Activated CD4-positive, CD25-positive, alpha-beta regulatory T cell treated with anti-CD3 and anti-CD28 coated beads, Interleukin-2, amount 50 U/mL, for 72 hours (primary cell): ENCODE measurements around the gene CALN1.
"Not testable (repeated sequence)": the region's sequence is repeated elsewhere in the genome, so short reads cannot be mapped to it uniquely, and the experiment has no call there.

Experiments used
- DNase-seq: peaks from one replicate; pipeline ENCODE4 v3.0.0; 2021

The CALN1 gene

GRCh38 chr7:71961283-71961682, 450.9 kb downstream of the CALN1 start:
- no peak for DNase-seq

GRCh38 chr7:71942115-71942514, 470.0 kb downstream of the CALN1 start:
- DNase-seq = no peak

GRCh38 chr7:71937840-71938371, 474.2 kb downstream of the CALN1 start:
- no peak for DNase-seq

GRCh38 chr7:71935674-71936073, 476.5 kb downstream of the CALN1 start:
- DNase-seq = no peak

DNA sequence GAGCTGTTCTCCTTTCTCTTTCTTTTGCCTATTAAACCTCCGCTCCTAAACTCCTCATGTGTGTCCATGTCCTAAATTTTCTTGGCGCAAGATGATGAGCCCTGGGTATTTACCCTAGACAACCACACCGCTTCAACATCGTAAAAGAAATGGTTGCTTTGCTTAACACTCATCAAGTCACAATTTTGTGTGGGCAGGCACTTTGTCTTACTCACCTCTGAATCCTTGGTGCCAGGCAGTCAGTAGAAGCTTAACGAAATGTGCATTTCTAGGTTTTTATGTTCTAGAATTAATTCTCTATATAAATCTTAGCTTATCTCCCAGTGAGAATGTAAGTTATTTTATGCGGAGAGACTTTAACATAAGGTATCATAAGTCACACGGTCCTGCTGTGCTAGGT, 478.7 kb downstream of the CALN1 start:
- no peak for DNase-seq

DNA sequence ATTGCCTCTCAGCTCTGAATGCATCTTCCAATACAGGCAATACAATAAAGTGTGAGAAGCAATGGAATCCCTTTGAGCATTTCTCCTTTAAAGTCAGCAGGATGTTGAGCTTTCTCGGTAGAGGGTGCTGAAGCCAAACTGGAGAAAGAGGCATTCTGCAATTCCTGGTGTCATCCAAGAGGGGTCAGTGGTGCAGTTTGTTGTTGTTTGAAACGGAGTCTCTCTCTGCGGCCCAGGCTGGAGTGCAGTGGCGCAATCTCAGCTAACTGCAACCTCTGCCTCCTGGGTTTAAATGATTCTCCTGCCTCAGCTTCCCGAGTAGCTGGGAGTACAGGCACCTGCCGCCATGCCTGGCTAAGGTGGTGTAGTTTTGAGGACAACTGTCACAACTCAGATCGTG, 486.5 kb downstream of the CALN1 start:
- no peak for DNase-seq

DNA sequence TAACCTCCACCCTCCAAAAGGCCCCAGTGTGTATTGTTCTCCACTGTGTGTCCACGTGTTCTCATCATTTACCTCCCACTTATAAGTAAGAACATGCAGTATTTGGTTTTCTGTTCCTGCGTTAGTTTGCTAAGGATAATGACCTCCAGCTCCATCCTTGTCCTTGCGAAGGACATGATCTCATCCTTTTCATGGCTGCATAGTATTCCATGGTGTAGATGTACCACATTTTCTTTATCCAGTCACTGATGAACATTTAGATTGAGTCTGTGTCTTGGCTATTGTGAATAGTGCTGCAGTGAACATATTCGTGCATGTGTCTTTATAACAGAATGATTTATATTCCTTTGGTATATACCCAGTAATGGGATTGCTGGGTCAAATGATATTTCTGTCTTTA, 497.9 kb downstream of the CALN1 start:
- DNase-seq = not testable (repeated sequence)

DNA sequence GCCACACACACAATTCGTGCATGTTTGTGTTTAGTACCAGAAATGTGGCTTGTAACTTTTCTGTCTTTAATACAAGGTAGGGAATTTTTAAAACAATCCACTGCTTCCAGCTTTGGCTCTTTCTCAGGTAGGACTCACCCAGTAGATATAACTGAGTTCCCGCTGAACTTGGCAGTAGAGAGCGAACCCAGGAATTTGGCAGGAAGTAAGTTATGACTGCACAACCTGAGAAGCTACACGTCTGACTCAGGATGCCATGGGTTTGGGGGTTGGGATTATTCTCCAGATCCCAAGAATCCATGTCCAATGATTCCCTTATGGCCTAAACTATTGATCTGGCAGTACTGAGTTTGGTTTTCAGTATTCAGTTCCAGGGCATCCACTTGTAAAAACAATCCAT, 499.7 kb downstream of the CALN1 start:
- no peak for DNase-seq

DNA sequence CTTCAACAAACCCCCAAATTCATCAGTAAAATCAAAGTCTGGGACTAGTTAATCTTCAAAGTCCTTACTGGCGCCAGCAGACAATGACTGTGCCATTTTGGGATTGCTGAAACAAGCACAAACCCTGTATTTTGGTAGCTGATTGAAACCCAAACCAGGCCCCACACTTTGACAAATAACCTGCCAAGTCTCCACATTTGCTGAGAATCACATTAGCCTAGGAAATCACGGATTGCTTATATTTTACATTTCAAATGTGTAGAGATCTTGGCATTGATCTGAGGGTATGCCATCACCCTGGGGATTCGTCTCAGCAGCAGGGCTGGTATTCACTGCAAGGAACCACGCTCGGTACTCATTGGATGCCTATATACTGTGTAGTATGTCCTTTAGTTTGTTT, 501.1 kb downstream of the CALN1 start:
- no peak for DNase-seq

- no peak for DNase-seq
Observed at GRCh38 chr7:71905821-71906220, 506.3 kb downstream of the CALN1 start.

- no peak for DNase-seq
Observed at GRCh38 chr7:71904484-71904883, 507.7 kb downstream of the CALN1 start.

DNA sequence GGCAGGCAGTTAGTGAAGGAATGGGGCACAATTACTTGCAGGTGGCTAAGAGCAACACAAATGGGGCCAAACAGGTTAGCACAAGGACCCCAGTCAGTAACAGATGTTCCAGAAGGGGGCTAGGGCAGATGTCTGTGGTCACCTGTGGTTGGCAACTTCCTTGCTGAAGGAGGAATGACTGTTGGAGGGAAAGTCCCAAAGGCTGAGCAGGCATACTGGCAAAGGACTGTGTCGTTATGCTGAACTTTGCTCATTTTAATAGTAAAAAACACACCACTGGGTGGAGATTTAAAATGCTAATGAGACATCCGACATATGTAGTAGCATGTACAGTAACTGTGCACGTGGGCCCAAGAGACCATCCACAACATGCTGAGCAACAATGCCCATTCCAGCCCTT, 511.6 kb downstream of the CALN1 start:
- no peak for DNase-seq

DNA sequence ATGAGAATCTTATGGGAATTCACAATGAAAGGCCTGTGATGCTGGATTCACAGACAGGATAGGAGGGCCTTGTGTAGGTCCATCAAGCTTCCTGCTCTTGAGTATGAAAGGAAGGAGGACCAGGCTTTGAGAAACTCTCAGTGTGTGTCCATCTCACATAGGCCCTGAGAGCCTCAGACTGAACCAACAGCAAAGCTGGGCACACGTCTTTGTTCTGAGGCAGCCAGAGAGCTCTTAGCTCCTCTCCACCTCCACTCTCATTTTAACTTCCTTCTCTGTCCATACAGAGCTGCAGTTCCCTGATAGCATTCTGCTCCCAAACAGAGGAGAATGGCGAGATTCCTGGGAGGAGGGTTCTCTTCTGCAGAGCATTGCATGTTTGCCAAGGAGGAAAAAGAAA, 515.6 kb downstream of the CALN1 start:
- no peak for DNase-seq

DNA sequence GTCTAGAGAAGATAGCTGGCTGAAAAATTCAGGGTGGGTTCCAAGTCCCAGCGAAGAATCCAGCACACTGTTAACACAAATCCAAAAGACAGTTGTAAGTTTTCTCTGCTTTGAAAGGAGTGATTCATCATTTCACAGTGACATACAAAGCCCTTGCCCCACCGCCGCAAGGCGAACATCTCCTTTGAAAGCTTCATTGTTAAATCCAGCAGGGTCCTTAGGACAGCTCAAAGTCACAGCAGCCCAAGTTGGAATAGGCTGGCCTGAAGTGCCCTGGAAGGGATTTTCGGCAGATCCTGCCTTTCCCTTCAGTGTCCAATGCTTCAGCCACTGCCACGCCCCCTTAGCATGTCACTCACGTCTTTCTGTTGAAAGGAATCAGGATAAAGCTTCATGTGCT, 526.1 kb downstream of the CALN1 start:
- no peak for DNase-seq

GRCh38 chr7:71885487-71885886, 526.7 kb downstream of the CALN1 start:
- DNase-seq = no peak

DNA sequence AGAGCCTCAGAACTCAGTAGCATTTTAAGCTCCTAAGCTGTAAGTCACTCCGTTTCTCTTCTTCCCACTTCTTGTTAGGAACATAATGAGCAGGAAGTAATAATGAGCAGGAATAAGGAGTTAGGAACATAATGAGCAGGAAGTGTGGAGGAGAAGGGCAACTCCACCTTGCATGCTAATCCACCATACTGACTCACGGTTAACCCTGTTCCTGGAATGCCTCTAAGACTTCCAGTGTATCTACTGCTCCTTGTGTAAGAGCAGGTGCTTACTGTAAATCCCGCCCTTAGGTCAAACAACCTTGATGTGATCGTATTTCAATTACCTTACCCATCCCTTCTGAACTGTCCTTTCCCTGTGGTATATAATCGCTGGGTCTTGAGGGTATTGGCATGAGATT, 528.7 kb downstream of the CALN1 start:
- DNase-seq = no peak

DNA sequence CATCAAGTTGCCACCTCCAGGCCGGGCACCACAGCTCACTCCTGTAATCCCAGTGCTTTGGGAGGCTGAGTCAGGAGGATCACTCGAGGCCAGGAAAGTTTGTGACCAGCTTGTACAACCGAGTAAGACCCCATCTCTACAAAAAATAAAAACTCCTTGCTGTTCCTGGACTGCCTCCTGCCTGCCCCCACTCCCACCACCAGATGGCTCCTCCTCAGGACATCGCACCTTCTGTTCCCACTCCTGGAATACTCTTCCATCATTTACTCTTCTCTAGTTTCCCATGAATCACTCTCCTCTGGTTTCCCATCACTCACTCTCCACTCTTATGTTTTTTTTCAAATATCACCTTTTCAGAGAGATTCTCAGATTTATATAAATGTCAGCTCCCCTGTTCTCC, 540.7 kb downstream of the CALN1 start:
- no peak for DNase-seq

DNA sequence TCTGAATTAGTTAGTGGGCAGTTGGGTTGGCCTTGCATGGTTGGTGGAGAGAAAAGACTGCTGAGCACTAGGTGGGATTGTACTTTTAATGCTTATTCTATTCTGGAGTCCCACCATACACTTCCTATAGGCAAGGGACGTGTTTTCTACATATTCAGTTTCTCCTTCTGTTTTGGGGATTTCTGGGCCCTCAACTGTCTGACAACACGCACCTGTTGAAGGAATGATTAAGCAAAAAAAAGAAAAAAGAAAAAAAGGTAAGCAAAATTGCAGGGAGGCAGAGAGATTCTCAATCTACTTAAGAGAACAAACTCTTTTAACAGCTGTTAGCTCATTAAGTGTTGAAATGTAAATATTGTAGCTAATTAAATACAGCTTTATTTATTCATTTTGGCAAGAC, 541.3 kb downstream of the CALN1 start:
- no peak for DNase-seq

- DNase-seq = no peak
Observed at GRCh38 chr7:71868797-71869196, 543.3 kb downstream of the CALN1 start.

DNA sequence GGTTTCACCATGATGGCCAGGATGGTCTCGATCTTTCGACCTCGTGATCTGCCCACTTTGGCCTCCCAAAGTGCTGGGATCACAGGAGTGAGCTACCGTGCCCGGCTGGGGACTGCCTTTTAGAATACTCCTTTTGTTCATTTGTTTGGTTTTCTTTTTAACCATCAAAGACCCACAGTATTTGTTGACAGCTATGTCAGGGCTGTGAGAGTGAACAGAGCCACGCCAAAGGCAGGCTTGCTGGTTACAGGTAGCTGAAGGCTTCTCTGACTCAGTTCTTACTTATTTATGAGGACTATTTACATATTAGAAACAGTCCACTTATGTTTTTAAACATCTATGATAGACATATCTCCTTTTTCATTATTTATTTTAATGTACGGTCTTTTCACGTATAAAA, 544.5 kb downstream of the CALN1 start:
- DNase-seq = no peak

DNA sequence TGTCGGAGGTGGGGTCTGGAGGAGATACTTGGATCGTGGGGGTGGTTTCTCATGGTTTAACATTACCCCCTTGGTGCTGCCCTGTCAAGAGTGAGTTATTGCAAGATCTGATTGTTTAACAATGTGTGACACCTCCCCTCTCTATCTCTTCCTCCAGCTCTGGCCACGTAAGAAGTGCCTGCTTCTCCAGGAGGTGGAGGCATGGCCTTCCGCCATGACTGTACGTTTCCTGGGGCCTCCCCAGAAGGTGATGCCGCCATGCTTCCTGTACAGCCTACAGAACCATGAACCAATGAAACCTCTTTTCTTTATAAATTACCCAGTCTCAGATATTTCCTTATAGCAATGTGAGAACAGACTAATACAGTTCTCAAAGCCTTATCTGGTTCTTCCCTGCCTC, 547.0 kb downstream of the CALN1 start:
- no peak for DNase-seq

GRCh38 chr7:71864130-71864529, 548.0 kb downstream of the CALN1 start:
- DNase-seq = no peak

DNA sequence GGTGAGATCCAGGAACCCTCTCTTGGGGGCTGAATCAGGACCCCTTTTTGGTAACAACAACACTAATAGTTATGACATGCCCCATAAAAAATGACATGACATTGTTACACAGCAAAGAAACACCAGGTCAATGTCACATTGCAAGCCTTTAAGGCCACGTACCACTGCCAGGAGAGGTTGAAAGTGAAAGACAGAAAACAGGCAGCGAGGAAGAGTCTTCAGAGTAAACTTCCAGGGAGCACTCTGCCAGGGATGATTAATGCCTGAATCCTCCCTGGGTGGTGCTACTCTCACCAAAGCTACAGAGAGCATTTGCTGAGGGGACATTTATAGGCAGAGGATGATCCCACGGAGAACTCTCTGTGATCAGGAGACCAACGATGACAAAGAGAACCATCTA, 551.6 kb downstream of the CALN1 start:
- no peak for DNase-seq

- no peak for DNase-seq
Observed at GRCh38 chr7:71857338-71857737, 554.8 kb downstream of the CALN1 start.

DNA sequence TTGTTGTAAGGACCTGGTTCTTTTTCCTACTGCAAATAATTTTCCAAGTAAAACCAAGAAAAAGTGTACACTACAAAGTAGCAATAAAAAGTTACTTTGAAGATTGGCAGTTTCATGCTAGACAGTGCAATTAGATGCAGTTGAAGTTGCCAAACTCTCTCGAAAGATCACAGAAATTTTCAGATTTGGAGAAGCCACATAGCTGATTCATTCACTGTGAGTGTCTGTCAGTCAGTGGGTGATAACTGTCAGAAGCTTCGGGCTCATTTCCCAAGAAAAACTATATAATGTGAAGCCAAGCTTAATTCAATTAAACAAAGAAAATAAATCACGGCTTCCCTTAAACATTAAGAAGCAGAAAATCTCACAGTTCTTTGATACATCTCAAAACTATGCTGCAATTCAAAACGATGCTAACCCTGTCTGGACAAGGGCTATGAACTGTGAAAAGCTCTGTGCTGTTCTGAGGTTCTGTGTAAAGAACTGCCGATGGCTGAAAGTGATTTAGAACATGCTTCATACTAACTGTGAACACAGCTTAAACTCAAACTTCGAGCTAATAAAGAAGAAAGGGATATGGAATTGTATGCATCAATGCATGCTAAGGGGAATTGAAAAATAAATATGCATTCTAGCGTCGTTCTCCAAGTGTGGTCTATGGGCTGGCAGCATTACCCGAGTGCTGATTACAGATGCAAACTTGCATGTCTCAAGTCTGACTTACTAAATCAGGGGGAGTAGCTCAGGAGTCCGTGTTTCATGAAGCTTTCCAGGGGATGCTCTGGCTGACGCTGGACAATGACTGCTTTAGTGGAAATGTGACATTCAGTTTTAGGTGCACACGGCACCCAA, 557.4 kb downstream of the CALN1 start:
- DNase-seq = no peak
